ENCODE results near the gene CEP70.

DNA sequence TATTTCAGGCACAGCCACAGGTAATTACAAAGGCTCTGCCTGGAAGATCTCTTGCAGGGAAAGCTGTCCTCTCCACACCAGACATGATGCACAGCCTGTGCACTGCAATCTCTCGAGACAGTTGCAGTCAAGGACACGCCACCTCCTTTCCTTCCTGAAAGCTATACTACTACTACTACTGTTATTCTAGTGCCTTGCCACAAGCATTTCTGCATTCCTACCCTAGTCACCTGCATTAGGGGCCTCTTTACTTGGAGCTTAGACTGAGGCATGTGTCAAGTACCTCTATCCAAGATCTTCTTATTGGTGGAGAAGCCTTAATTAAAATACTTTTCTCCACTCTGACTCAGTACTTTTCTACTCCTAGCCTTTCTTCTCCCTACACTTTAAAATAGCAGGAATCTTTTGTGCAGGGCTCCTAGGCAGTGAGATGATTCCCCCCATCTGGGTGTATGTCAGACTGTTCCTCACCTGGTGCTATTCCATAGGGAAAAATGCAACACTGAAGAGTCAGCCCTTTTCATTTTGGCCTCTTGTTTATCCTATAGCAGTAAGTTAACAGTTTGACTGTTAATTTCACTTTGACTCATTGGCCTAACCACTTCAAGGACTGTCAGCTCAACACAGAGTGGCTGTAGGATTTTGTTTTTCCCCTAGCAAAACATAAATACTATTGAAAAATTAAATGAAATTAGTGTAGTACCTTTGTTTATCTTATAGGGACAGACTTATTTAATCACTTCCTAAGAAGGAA is 80.8 kb downstream of the CEP70 start:
- TF ChIP-seq CTCF (IDR thresholded peaks at IDR 0.05) (no peak), EZH2 (IDR thresholded peaks at IDR 0.05; ENCODE audit: borderline replicate concordance, insufficient read depth, low read depth, low read length, poor library complexity, severe bottlenecking) (no peak)

Measured in B cell (primary cell).